ENCODE results near the gene HOXC5.

Gene HOXC5

GRCh38 chr12:54054742-54055194 is 21.9 kb downstream of the HOXC5 start:
- H3K4me3 ChIP-seq (ENCODE audit: low read depth, low read length) = no peak overlapping the region
- TF ChIP-seq CTCF (IDR thresholded peaks at IDR 0.05; ENCODE audit: low read depth, low read length) = no peak

GRCh38 chr12:54055552-54055951 is 22.7 kb downstream of the HOXC5 start:
- no peak for TF ChIP-seq CTCF (IDR thresholded peaks at IDR 0.05; ENCODE audit: low read depth, low read length)
- no peak overlapping the region for H3K4me3 ChIP-seq (ENCODE audit: low read depth, low read length)

GRCh38 chr12:54056110-54056509 is 23.3 kb downstream of the HOXC5 start:
- no peak overlapping the region for H3K4me3 ChIP-seq (ENCODE audit: low read depth, low read length)
- TF ChIP-seq CTCF (IDR thresholded peaks at IDR 0.05; ENCODE audit: low read depth, low read length) = no peak

DNA sequence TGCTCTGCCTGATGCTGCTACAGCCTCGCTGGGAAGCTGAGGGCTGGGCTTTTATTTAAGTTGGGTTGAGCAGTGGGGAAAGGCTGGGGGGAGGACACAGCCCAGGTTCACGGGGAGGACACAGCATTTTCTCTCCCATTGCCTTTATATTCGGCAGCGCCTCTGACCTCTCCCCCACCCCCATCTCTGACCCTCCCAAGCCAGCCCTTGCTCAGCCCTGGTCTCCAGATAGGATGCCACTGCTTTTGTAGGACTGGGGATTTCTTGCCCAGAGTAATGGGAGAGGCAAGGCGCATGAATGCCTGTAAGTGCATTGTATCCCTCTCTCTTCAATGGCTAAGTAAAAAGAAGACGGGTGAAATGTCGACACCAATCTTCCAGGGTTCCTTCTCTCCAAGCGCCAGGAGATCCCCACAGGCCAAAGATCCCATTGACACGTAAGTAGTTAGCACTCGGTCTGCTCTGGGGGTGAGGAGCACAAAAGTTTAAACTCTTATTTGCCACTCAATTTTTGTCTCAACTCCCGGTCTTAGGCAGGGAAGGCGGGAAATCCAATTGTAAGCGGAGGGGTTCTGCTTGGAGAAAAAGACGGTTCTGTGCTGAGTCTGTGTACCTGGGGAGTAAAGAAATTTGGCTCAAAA is 25.4 kb downstream of the HOXC5 start:
- no peak for TF ChIP-seq CTCF (IDR thresholded peaks at IDR 0.05; ENCODE audit: low read depth, low read length)
- H3K4me3 ChIP-seq (ENCODE audit: low read depth, low read length) = no peak overlapping the region

DNA sequence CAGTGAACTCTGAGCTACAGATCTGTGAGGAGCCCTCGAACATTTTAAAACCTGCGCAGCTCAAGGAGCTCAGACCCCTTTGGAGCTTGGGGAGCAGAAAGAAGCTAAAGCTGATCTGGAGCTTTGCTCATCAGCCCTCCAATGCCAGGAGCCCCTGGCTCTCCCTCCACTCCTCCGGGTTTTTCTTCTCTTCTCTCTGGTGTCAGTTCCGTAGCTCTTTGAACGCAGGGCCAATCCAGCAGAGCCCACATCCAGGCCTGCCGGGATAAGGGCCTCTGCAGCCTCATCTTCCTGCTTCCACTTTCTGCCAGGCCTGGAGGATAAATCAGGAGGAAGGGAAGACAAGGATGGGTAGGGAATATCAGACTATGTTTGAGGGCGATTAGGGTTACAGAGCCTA is 26.8 kb downstream of the HOXC5 start:
- H3K4me3 ChIP-seq (ENCODE audit: low read depth, low read length) = no peak overlapping the region
- TF ChIP-seq CTCF (IDR thresholded peaks at IDR 0.05; ENCODE audit: low read depth, low read length) = no peak

DNA sequence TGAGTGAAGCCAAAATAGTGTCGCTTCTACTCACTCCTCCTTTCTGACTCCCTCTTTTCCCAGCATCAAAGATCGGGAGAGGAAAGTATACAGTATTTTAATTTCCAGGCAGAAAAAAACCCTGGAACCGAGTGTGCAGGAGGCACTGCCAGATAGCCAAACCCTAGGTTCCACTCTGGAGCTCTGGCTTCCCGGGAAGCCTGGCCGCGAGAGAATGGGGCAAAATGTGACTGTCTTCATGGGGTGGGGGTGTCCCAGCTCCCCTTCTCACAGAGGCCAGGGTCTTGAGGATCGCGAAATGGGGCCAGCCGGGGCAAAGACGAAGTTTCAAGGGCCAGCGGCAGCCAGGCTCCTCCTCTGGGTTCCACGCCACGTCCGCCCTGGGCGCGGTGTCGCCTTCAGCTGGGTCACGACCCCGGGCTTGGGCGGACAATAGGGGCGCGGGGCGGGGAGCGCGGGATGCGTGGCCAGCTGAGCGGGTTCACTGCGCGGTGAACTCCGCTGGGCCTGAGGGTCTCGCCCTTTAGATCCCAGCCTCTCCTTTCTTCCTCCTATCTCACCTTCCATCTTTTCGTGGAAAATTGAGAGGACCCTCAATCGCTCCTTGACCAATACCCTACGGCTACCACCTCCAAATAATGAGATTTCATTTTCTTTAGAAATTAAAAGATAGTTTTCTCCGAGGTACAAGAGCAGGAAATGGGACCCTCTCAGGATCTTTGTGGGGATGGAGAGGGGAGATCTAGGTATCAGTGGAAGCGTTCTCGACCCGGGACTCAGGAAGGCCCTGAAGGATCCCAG is 27.5 kb downstream of the HOXC5 start:
- TF ChIP-seq CTCF (IDR thresholded peaks at IDR 0.05; ENCODE audit: low read depth, low read length) = no peak
- no peak overlapping the region for H3K4me3 ChIP-seq (ENCODE audit: low read depth, low read length)

Measured in WI38 (cell line).